NB4 (cell line): ENCODE data around the gene LY86.

ENCODE experiments used
- MYC ChIP-seq: IDR thresholded peaks from 2 replicates; pipeline ENCODE4 v1.6.1; 2011; ENCODE audit warnings: low read depth, low read length
- POLR2A ChIP-seq: IDR thresholded peaks from 2 replicates; pipeline ENCODE4 v1.6.1; 2011; ENCODE audit warnings: mild to moderate bottlenecking; ENCODE audit not compliant: insufficient read length; ENCODE audit errors: extremely low read depth
- TF ChIP-seq, protein P1 (sequence below): IDR thresholded peaks from one replicate; pipeline ENCODE4 v1.5.1; 2012; ENCODE audit warnings: low read depth, low read length
- TF ChIP-seq, protein P2 (sequence below): IDR thresholded peaks from 2 replicates; pipeline ENCODE4 v1.6.1; 2011; ENCODE audit warnings: low read depth, low read length

DNA sequence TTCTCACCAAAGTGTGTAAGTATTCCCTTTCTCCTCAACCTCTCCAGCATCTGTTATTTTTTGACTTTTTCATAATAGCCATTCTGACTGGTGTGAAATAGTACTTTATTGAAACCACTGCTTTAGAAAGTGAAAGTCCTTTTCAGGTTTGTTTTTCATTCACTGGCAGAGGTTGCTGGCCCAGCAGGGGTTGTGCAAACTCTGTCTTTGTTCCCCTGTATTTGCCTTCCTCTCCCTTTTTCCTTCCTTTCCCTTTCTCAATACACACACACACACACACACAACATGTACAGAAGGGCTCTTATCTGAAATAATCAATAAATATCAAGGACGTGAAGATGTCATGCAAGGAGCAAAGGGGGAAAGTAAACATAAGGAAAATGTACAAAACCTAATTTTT lies 99.8 kb downstream of the LY86 start:
- TF ChIP-seq, protein P1, sequence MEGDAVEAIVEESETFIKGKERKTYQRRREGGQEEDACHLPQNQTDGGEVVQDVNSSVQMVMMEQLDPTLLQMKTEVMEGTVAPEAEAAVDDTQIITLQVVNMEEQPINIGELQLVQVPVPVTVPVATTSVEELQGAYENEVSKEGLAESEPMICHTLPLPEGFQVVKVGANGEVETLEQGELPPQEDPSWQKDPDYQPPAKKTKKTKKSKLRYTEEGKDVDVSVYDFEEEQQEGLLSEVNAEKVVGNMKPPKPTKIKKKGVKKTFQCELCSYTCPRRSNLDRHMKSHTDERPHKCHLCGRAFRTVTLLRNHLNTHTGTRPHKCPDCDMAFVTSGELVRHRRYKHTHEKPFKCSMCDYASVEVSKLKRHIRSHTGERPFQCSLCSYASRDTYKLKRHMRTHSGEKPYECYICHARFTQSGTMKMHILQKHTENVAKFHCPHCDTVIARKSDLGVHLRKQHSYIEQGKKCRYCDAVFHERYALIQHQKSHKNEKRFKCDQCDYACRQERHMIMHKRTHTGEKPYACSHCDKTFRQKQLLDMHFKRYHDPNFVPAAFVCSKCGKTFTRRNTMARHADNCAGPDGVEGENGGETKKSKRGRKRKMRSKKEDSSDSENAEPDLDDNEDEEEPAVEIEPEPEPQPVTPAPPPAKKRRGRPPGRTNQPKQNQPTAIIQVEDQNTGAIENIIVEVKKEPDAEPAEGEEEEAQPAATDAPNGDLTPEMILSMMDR, result no peak
- TF ChIP-seq POLR2A (no peak), MYC (no peak)
- TF ChIP-seq, protein P2, sequence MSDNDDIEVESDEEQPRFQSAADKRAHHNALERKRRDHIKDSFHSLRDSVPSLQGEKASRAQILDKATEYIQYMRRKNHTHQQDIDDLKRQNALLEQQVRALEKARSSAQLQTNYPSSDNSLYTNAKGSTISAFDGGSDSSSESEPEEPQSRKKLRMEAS, result no peak
